ENCODE results near the gene RASGRP2.

RASGRP2 gene

DNA sequence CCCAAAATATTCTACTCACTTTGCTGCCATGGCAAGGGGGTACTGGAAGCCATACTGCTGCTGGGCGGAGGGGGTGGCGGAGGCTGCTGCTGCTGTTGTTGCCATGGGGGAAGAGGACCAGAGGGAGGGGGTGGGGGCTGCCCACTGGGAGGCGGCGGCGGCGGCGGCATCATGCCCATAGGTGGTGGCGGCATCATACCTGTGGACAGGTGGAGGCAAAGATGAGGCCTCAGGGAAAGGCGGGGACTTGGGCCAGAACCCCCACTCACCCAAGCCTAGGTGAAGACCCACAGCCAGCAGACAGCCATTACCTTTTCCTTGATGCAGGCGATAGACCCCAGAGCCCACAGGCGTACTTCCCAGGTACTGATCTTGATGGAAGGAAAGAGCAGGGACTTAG, 22.9 kb upstream of the RASGRP2 start (continued):
- TF ChIP-seq, protein P1, sequence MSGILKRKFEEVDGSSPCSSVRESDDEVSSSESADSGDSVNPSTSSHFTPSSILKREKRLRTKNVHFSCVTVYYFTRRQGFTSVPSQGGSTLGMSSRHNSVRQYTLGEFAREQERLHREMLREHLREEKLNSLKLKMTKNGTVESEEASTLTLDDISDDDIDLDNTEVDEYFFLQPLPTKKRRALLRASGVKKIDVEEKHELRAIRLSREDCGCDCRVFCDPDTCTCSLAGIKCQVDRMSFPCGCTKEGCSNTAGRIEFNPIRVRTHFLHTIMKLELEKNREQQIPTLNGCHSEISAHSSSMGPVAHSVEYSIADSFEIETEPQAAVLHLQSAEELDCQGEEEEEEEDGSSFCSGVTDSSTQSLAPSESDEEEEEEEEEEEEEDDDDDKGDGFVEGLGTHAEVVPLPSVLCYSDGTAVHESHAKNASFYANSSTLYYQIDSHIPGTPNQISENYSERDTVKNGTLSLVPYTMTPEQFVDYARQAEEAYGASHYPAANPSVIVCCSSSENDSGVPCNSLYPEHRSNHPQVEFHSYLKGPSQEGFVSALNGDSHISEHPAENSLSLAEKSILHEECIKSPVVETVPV (CRISPR knock-in tag; IDR thresholded peaks at IDR 0.05): no peak

DNA sequence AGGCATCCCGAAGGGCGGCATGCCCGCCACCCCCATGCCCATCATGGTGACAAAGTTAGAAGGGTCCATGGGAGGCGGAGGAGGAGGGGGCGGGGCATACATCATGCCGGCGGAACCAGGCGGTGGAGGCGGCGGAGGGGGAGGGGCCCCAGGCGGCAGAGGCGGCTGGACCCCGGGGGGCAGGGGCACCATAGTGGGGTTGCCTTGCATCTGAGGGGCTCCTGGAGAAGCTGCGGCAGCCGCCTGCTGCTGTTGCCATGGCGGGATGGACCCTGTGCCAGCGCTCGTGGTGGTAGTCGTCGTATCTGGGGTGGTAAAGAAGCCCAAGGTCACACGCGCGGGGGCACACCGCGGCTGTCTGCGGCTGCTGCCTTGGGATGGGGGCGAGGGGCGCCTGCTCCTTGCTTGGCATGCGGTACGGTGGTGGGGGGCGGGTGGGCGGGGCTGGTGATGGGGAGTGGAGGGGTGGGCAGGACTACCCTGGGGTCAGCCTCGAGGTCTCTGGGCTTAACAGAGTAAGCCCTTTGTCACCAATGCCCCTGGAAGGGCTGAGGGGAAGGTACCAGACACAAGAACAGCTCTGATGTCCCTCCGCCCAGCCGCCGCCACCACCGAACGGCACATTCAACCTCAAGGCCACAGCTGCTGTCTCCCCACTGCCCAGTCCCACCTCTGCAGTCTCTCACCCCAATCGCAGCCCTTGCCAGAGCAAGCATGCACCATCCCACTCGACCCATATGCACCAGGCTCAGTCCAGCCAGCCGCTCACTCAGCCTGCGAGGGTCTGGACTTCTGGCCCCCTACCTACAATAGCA, 22.1 kb upstream of the RASGRP2 start:
- TF ChIP-seq BACH2 (CRISPR knock-in tag; IDR thresholded peaks at IDR 0.05; ENCODE audit: borderline replicate concordance) (no peak), ISL1 (CRISPR knock-in tag; IDR thresholded peaks at IDR 0.05) (no peak), ZNF565 (CRISPR knock-in tag; conservative IDR thresholded peaks at IDR 0.05; ENCODE audit: low read depth) (no peak), PPARA (CRISPR knock-in tag; IDR thresholded peaks at IDR 0.05; ENCODE audit: borderline replicate concordance) (no peak), SNAI2 (CRISPR knock-in tag; IDR thresholded peaks at IDR 0.05) (no peak), ARNTL (CRISPR knock-in tag; IDR thresholded peaks at IDR 0.05; ENCODE audit: borderline replicate concordance, low read depth) (no peak), ZNF70 (CRISPR knock-in tag; IDR thresholded peaks at IDR 0.05) (no peak), RARB (CRISPR knock-in tag; IDR thresholded peaks at IDR 0.05) (no peak), ZC3H10 (CRISPR knock-in tag; IDR thresholded peaks at IDR 0.05) (no peak), ZFP30 (CRISPR knock-in tag; IDR thresholded peaks at IDR 0.05) (no peak), OSR1 (CRISPR knock-in tag; IDR thresholded peaks at IDR 0.05) (no peak), TCF4 (CRISPR knock-in tag; IDR thresholded peaks at IDR 0.05; ENCODE audit: borderline replicate concordance) (no peak)
- TF ChIP-seq, protein P2, sequence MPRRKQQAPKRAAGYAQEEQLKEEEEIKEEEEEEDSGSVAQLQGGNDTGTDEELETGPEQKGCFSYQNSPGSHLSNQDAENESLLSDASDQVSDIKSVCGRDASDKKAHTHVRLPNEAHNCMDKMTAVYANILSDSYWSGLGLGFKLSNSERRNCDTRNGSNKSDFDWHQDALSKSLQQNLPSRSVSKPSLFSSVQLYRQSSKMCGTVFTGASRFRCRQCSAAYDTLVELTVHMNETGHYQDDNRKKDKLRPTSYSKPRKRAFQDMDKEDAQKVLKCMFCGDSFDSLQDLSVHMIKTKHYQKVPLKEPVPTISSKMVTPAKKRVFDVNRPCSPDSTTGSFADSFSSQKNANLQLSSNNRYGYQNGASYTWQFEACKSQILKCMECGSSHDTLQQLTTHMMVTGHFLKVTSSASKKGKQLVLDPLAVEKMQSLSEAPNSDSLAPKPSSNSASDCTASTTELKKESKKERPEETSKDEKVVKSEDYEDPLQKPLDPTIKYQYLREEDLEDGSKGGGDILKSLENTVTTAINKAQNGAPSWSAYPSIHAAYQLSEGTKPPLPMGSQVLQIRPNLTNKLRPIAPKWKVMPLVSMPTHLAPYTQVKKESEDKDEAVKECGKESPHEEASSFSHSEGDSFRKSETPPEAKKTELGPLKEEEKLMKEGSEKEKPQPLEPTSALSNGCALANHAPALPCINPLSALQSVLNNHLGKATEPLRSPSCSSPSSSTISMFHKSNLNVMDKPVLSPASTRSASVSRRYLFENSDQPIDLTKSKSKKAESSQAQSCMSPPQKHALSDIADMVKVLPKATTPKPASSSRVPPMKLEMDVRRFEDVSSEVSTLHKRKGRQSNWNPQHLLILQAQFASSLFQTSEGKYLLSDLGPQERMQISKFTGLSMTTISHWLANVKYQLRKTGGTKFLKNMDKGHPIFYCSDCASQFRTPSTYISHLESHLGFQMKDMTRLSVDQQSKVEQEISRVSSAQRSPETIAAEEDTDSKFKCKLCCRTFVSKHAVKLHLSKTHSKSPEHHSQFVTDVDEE (CRISPR knock-in tag; IDR thresholded peaks at IDR 0.05): no peak
- TF ChIP-seq, protein P3, sequence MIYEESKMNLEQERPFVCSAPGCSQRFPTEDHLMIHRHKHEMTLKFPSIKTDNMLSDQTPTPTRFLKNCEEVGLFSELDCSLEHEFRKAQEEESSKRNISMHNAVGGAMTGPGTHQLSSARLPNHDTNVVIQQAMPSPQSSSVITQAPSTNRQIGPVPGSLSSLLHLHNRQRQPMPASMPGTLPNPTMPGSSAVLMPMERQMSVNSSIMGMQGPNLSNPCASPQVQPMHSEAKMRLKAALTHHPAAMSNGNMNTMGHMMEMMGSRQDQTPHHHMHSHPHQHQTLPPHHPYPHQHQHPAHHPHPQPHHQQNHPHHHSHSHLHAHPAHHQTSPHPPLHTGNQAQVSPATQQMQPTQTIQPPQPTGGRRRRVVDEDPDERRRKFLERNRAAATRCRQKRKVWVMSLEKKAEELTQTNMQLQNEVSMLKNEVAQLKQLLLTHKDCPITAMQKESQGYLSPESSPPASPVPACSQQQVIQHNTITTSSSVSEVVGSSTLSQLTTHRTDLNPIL (CRISPR knock-in tag; IDR thresholded peaks at IDR 0.05; ENCODE audit: low read depth): no peak
- TF ChIP-seq, protein P4, sequence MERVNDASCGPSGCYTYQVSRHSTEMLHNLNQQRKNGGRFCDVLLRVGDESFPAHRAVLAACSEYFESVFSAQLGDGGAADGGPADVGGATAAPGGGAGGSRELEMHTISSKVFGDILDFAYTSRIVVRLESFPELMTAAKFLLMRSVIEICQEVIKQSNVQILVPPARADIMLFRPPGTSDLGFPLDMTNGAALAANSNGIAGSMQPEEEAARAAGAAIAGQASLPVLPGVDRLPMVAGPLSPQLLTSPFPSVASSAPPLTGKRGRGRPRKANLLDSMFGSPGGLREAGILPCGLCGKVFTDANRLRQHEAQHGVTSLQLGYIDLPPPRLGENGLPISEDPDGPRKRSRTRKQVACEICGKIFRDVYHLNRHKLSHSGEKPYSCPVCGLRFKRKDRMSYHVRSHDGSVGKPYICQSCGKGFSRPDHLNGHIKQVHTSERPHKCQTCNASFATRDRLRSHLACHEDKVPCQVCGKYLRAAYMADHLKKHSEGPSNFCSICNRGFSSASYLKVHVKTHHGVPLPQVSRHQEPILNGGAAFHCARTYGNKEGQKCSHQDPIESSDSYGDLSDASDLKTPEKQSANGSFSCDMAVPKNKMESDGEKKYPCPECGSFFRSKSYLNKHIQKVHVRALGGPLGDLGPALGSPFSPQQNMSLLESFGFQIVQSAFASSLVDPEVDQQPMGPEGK (CRISPR knock-in tag; IDR thresholded peaks at IDR 0.05; ENCODE audit: borderline replicate concordance): no peak

DNA sequence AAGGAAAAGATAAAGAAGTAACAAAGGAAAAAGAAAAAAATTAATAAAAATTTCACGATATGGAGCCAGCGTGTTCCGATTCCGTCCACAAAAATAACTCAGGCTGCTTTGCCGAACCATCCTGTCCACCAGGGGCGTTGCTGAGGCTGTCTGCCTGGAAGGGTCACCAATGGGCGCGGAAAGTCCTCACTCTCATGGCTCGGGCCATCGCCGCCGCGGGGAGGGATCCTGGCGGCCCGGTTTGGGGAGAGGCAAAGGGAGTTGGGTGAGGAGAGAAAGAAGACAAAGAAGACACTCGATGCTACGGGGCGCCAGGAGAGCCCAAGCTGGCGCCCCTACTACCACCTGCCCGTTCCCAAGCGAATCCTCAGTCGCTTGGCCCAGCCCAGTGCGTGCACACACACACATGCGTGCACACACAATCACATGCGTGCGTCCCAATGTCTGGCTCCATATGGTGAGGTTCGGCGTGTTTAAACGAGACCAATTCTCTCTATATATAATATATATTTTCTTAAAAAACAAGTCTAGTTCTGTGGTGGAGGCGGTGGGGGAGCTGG, 21.4 kb upstream of the RASGRP2 start:
- TF ChIP-seq, protein P5, sequence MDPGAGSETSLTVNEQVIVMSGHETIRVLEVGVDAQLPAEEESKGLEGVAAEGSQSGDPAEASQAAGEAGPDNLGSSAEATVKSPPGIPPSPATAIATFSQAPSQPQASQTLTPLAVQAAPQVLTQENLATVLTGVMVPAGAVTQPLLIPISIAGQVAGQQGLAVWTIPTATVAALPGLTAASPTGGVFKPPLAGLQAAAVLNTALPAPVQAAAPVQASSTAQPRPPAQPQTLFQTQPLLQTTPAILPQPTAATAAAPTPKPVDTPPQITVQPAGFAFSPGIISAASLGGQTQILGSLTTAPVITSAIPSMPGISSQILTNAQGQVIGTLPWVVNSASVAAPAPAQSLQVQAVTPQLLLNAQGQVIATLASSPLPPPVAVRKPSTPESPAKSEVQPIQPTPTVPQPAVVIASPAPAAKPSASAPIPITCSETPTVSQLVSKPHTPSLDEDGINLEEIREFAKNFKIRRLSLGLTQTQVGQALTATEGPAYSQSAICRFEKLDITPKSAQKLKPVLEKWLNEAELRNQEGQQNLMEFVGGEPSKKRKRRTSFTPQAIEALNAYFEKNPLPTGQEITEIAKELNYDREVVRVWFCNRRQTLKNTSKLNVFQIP (CRISPR knock-in tag; IDR thresholded peaks at IDR 0.05; ENCODE audit: borderline replicate concordance, low read depth): no peak
- no peak for TF ChIP-seq ZFP3 (CRISPR knock-in tag; IDR thresholded peaks at IDR 0.05)
- TF ChIP-seq PPARA (CRISPR knock-in tag; IDR thresholded peaks at IDR 0.05; ENCODE audit: borderline replicate concordance): no peak
- no peak for TF ChIP-seq SNAI2 (CRISPR knock-in tag; IDR thresholded peaks at IDR 0.05)
- TF ChIP-seq, protein P2 (CRISPR knock-in tag; IDR thresholded peaks at IDR 0.05): no peak
- TF ChIP-seq TCF4 (CRISPR knock-in tag; IDR thresholded peaks at IDR 0.05; ENCODE audit: borderline replicate concordance): no peak
- TF ChIP-seq OSR1 (CRISPR knock-in tag; IDR thresholded peaks at IDR 0.05): no peak
- ATAC-seq: no peak

More for the DNA sequence above, 22.1 kb upstream of the RASGRP2 start:
- no peak for ATAC-seq

Data from SK-N-SH treated with all-trans-retinoic acid at 6 μM for 48 hours (cell line).